Stimulated activated CD4-positive, alpha-beta T cell treated with anti-CD3 and anti-CD28 coated beads, Interleukin-1b, Interleukin-23, amount 100 ng/mL, for 48 hours (primary cell): ENCODE data around the gene SHFL.

Source experiments
- DNase-seq: peaks from one replicate; pipeline ENCODE4 v3.0.0-alpha.2; 2020

The SHFL gene

DNA sequence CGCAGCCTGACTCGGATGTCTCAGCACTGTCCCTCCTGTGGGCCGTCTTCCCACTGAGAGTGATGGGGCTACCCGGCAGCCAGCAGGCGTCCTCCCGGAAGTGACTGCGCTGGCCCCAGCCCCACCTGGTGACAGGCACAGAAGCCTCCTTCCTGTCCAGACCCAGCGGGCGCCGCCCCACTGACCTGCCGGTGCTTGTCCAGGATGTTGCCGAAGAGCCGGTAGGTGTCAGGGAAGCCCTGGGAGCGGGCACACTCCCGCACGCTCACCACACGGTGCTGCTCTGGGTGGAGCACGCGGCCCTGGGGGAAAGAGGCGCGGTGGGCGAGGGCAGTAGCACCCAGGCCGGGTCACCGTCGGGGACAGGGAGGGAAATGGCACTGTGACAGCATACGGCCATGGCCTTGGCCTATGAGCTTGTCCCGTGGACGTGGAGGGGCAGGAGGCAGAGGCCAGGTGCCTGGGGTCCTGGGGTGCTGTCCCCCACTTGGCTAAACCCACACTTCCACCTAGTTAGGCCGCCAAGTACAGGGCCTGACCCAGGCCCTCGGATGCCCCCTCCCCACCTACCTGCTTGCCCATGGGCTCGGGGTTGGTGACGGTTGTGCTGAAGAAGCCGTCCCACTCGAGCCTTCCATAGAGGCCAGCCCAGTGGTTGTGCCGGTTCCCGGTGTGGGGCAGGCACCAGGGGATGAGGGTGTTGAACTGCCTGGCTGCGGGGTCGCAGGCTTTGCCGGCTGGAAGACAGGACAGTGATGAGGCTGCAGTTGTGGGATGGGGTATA, 49.6 kb downstream of the SHFL start:
- DNase-seq, result no peak

DNA sequence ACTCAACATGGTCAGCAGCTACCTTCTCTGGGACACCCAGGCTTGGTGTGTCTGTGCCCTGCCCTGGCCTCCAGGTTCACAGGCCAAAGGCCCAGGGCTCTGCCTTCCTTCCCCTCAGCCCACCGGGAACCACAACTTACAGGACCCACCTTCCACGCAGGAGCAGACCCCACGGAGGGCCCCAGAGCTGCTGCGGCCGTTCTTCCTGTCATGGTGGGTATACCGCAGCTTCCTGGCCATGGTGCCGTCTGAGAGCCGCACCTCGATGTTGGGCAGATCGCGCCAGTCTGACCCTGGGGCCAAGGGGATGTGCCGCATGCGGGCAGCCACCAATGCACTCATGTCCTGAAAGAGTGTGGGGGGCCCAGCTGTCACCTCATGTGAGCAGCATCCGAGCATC, 50.8 kb downstream of the SHFL start:
- DNase-seq, result no peak

DNA sequence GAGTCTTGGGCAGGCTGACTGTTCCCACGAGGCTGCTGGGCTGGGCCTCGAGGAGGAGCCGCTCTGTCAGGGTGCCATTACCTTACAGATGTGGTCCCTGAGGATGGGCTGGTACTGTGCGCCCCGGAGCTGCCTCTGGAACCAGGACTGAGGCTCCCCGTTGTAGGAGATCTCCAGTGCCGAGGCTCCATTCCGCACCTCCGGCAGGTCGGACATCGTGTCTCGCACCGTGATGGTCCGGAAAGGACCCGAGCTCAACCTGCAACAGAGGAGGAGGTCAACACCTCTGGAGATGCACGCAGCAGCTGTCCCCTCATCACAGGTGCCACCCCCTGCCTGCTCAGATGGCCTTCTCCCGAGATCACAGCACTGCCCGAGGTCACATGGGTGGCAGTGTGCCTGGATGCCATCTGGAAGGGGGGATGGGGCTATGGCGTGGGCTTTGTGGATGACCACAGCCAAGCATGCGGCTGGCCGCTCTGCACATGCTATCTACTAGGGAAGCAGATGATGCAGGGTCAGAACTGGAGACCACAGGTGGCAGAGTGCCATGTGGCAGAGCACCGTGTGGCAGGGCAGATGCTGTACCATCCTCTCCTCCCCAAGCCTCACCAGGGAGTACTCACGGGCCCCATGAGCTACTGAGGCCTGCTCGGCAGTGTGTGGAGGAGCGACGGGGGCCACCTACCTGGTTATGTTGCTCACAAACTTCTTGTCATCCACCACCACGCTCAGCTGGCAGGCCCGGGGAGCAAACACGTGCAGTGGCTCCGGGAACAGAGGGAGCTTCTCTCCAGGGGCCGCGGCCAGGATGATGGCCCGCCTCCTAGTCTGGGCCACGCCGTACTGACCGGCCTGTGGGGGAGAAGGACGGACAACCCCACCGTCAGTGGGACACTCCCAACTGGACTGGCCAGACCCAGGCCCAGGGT, 51.9 kb downstream of the SHFL start:
- DNase-seq, result no peak

DNA sequence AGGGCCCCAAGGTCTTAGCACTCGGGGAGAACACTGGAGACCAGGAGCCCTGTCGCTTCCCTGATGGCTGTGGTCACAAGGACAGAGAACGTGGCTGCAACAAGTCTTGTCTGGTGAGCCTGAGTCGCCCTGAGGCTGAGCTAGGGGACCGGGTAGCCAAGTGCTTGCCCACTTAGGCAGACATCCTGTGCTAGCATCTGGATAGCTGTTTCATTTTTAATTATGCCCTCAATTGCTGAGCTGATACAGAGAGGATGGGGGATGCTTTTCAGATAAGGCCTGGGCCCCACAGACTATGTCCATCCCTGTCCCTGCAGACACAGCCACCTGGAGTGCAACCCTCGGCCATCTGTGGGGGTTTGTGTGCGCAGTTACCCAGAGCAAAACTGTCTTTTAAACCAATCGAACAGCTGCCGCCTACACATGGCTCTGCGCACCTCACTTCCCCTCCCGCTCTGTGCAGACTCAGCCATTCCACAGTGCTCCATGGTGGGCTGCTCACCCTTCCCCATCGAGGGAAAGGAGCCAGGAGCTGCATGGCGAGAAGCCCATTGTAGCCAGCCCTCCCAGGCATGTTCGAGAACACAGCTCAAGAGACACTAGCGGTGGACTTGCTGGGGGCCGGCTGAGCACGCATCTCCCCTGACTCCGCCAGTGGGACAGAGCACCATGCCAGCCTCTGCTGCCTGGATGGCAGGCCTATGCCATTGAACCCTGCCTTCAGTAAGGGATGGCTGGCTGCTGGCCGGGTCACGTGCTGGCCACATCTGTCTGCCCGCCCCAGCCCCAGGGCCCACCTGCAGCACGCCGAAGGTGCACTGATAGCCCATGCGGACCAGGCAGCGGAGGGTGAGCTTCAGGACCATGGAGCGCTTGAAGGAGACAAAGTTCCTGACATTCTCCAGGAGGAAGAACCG, 53.0 kb downstream of the SHFL start:
- DNase-seq, result no peak

DNA sequence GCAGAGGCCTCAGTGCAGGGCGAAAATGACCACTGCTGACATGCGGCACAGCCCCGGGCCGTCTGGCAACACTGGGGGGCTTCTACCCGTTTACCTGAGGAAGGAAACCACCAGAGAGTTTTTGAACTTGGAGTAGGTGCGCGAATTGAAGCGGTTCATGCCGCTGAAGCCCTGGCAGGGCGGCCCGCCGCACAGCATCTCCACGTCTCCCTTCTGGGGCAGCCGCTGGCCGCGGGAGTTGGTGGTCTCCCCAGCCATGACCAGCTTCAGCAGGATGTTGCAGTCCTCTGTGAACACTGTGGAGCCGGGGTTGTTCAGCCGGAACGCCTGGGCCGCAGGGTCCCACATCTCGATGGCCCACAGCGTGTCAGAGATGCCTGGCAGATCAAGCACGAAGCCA, 53.8 kb downstream of the SHFL start:
- no peak for DNase-seq

DNA sequence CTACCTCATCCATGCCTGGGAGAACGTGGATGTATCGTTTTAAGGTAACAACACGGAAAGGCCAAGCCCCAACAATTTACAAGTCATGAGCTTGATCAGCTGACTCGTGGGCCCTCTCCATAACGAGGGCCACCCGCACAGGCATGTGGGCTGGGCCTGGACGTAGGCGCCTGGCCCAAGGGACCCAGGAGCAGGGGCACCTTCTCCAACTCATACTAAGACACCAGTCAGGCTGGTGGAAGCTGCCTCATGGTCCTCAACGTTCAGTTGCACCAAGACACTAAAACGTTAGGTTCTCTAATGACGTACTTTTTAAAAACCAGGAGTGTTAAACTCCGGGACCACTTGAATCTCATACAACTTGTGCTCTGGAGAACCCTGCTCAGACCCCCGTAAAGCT, 55.4 kb downstream of the SHFL start:
- no peak for DNase-seq

DNA sequence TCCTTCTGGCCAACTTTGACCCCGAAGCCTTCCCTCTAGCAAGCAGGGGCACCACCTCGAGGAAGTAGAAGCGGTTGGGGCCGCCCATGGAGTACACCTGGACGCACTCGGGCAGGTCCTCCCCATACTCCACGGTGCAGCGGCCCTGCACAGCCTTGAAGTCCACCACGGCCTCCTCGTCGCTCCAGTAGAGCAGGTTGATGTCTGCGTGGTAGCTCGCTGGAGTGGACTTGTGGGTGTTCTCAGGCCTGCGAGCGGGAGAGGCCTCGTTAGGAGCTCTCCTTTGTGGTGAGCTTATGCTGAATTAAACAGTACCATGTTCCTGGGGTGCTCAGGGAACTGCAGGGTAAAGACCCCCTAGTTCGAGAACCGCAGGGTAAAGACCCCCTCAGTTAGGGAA, 55.9 kb downstream of the SHFL start:
- no peak for DNase-seq
